MM.1S (cell line): Measurements from ENCODE around the gene CERS6.

Experiments used
- DNase-seq: peaks from one replicate; pipeline ENCODE4 v3.0.0-alpha.2; 2015
- H2AFZ ChIP-seq: fragments of 300-600 bp; sonication (generic); 2 replicates; pipeline ENCODE4 v1.6.0; 2016; ENCODE audit warnings: antibody characterized with exemption, low read length
- H3F3A ChIP-seq: fragments of 300-600 bp; sonication (generic); 2 replicates; pipeline ENCODE4 v1.6.1; 2016; ENCODE audit warnings: mild to moderate bottlenecking, antibody characterized with exemption, low read length, moderate library complexity, mixed read lengths; ENCODE audit not compliant: insufficient read depth
- H3K27ac ChIP-seq: fragments of 300-600 bp; sonication (generic); 2 replicates; pipeline ENCODE4 v1.5.1; 2016; ENCODE audit warnings: mild to moderate bottlenecking, low read length
- H3K27me3 ChIP-seq: fragments of 300-600 bp; sonication (generic); replicated peaks from 2 replicates; pipeline ENCODE4 v1.6.0; 2016; ENCODE audit warnings: low read length; ENCODE audit not compliant: insufficient read depth
- H3K36me3 ChIP-seq: fragments of 300-600 bp; sonication (generic); replicated peaks from 2 replicates; pipeline ENCODE4 v1.6.1; 2016; ENCODE audit warnings: mild to moderate bottlenecking, low read length, mixed read lengths; ENCODE audit not compliant: insufficient read depth
- H3K4me1 ChIP-seq: fragments of 300-600 bp; sonication (generic); 2 replicates; pipeline ENCODE4 v1.6.1; 2016; ENCODE audit warnings: low read length, mixed read lengths
- H3K4me2 ChIP-seq: fragments of 300-600 bp; sonication (generic); 2 replicates; pipeline ENCODE4 v1.6.0; 2016; ENCODE audit warnings: low read depth, low read length
- H3K4me3 ChIP-seq: fragments of 300-600 bp; sonication (generic); 2 replicates; pipeline ENCODE4 v1.5.1; 2016; ENCODE audit warnings: low read length, mixed read lengths
- H3K79me2 ChIP-seq: fragments of 300-600 bp; sonication (generic); 2 replicates; pipeline ENCODE4 v1.6.1; 2016; ENCODE audit warnings: mixed run types, low read length, mixed read lengths
- H3K9ac ChIP-seq: fragments of 300-600 bp; sonication (generic); 2 replicates; pipeline ENCODE4 v1.6.1; 2016; ENCODE audit warnings: low read length, mixed read lengths
- H3K9me2 ChIP-seq: fragments of 300-600 bp; sonication (generic); replicated peaks from 2 replicates; pipeline ENCODE4 v1.6.1; 2016; ENCODE audit warnings: mild to moderate bottlenecking, low read length, mixed read lengths; ENCODE audit not compliant: insufficient read depth
- H3K9me3 ChIP-seq: fragments of 300-600 bp; sonication (generic); replicated peaks from 2 replicates; pipeline ENCODE4 v1.6.1; 2016; ENCODE audit warnings: mild to moderate bottlenecking, low read length, mixed read lengths; ENCODE audit not compliant: insufficient read depth
- H4K20me1 ChIP-seq: fragments of 300-600 bp; sonication (generic); 2 replicates; pipeline ENCODE4 v1.6.1; 2016; ENCODE audit warnings: mild to moderate bottlenecking, low read length, moderate library complexity, mixed read lengths; ENCODE audit not compliant: insufficient read depth
- CTCF ChIP-seq: fragments of 300-600 bp; sonication (generic); IDR thresholded peaks from 2 replicates; pipeline ENCODE4 v1.5.1; 2016; ENCODE audit warnings: antibody characterized with exemption, low read length, mixed read lengths
- EZH2 ChIP-seq: fragments of 300-600 bp; sonication (generic); optimal IDR thresholded peaks from 2 replicates; pipeline ENCODE3; 2017; ENCODE audit warnings: low read depth, mild to moderate bottlenecking, antibody characterized with exemption, low read length, mixed read lengths
- EZH2phosphoT487 ChIP-seq: fragments of 300-600 bp; sonication (generic); IDR thresholded peaks from 2 replicates; pipeline ENCODE4 v1.6.1; 2018; ENCODE audit warnings: antibody characterized with exemption, low read length

The CERS6 gene

GRCh38 chr2:168564641-168565040, 108.6 kb downstream of the CERS6 start:
- no peaks in the 10 kb centered on the region for H4K20me1 ChIP-seq
- no peak overlapping the region for H3K4me3 ChIP-seq
- peaks cover 25% of the 10 kb centered on the region for H3K4me1 ChIP-seq
- no peak overlapping the region for H3K4me2 ChIP-seq
- H3K27me3 ChIP-seq = no peaks in the 10 kb centered on the region
- H3F3A ChIP-seq = 0 out of 2 replicates have a peak, but pooled peaks cover 8% of the 10 kb centered on the region
- no peak for DNase-seq
- no peak overlapping the region for H3K27ac ChIP-seq
- no peaks in the 10 kb centered on the region; the same call in 1 of the 2 replicates for H3K36me3 ChIP-seq
- no peak overlapping the region for H3K9ac ChIP-seq
- H3K9me2 ChIP-seq = no peaks in the 10 kb centered on the region
- no peaks in the 10 kb centered on the region for H3K9me3 ChIP-seq
- no peak overlapping the region for H2AFZ ChIP-seq
- H3K79me2 ChIP-seq = peaks cover 21% of the 10 kb centered on the region
- no peak for TF ChIP-seq EZH2

DNA sequence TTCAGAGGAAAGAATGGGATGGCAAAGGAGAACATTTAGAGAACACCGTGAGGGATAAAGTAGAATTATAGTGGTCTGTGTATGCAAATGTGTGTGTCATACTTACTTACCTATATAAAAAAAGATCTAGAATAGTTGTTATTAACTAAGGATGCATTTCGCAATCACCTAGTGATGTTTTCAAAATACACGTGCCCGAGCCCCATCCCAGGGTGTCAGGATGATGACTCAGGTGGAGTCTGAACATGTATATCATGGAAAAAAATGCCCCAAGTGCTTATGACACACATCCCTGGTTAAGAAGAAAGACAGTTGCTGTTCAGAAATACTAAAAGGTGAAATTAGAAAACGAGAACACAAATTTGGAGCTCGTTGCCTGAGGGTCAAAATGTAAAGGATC, 109.0 kb downstream of the CERS6 start:
- no peak overlapping the region for H3K27ac ChIP-seq
- no peak overlapping the region for H3K9ac ChIP-seq
- H3K27me3 ChIP-seq = no peaks in the 10 kb centered on the region
- H3K4me1 ChIP-seq = peaks cover 21% of the 10 kb centered on the region
- no peaks in the 10 kb centered on the region for H4K20me1 ChIP-seq
- DNase-seq = no peak
- H3F3A ChIP-seq = 0 out of 2 replicates have a peak, but pooled peaks cover 8% of the 10 kb centered on the region
- no peak overlapping the region for H2AFZ ChIP-seq
- no peak for TF ChIP-seq EZH2
- TF ChIP-seq EZH2phosphoT487 = no peak
- TF ChIP-seq CTCF = no peak
- H3K79me2 ChIP-seq = peaks cover 21% of the 10 kb centered on the region
- no peaks in the 10 kb centered on the region for H3K9me3 ChIP-seq
- H3K4me3 ChIP-seq = no peak overlapping the region
- no peaks in the 10 kb centered on the region; the same call in 1 of the 2 replicates for H3K36me3 ChIP-seq
- no peak overlapping the region for H3K4me2 ChIP-seq
- H3K9me2 ChIP-seq = no peaks in the 10 kb centered on the region

GRCh38 chr2:168565512-168565911, 109.4 kb downstream of the CERS6 start:
- no peak overlapping the region for H2AFZ ChIP-seq
- peaks cover 17% of the 10 kb centered on the region for H3K4me1 ChIP-seq
- H3K79me2 ChIP-seq = peaks cover 21% of the 10 kb centered on the region
- H3K9me2 ChIP-seq = no peaks in the 10 kb centered on the region
- no peak for TF ChIP-seq CTCF
- TF ChIP-seq EZH2phosphoT487 = no peak
- no peak for TF ChIP-seq EZH2
- no peak overlapping the region for H3K4me2 ChIP-seq
- H3K27me3 ChIP-seq = no peaks in the 10 kb centered on the region
- H3F3A ChIP-seq = 0 out of 2 replicates have a peak, but pooled peaks cover 4% of the 10 kb centered on the region
- no peaks in the 10 kb centered on the region for H4K20me1 ChIP-seq
- H3K9ac ChIP-seq = no peak overlapping the region
- no peaks in the 10 kb centered on the region; the same call in 1 of the 2 replicates for H3K36me3 ChIP-seq
- H3K9me3 ChIP-seq = no peaks in the 10 kb centered on the region
- H3K27ac ChIP-seq = no peak overlapping the region
- no peak overlapping the region for H3K4me3 ChIP-seq
- no peak for DNase-seq

DNA sequence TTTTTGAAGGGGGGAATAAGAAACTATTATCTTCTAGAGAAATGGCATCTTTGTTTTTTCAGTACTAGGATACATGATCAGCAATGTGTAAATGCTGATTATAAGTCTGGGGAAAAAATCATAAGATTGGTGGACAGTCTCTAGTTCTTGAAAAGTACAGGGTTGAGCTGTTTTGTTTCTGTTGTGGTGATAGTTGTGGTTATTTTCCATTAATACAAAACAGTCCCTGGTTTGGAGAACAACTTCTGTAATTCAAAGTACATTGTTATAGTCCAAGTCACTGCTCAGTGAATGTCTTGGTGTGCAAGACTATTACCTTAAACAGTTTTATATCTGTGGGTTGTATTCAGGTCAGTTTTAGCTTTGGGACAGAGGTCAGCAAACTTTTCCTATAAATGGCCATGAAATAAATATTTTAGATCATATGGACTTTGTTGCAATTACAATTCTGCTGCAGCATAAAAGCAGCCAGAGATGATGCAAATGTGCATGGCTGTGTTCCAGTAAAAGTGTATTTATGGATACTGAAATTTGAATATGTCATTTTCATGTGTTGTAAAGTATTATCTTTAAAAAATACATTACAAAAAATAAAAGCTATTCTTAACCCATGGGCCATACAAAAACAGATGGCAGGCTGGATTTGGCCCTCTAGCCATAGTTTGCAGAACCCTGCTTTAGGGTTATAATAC, 111.0 kb downstream of the CERS6 start:
- H3K4me1 ChIP-seq = peaks cover 3% of the 10 kb centered on the region; the same call in 1 of the 2 replicates
- no peaks in the 10 kb centered on the region for H3K9me3 ChIP-seq
- H3K36me3 ChIP-seq = no peaks in the 10 kb centered on the region
- no peak overlapping the region for H2AFZ ChIP-seq
- no peak for DNase-seq
- no peak overlapping the region for H3K9ac ChIP-seq
- H3K9me2 ChIP-seq = no peaks in the 10 kb centered on the region
- H3K79me2 ChIP-seq = peaks cover 25% of the 10 kb centered on the region
- H3K27me3 ChIP-seq = no peaks in the 10 kb centered on the region
- H3K4me2 ChIP-seq = no peak overlapping the region
- TF ChIP-seq EZH2 (no peak), CTCF (no peak), EZH2phosphoT487 (no peak)
- no peak overlapping the region for H3K4me3 ChIP-seq
- no peak overlapping the region for H3K27ac ChIP-seq
- H4K20me1 ChIP-seq = no peaks in the 10 kb centered on the region
- H3F3A ChIP-seq = no peaks in the 10 kb centered on the region
